Measurements from ENCODE around the gene NPVF. TPM values are rescaled to one million over a fixed set of nuclear protein-coding genes. Genes with fewer than 3 reads are reported as not detected.
A peak's percentile ranks its signal among the peaks of the same experiment; 100 is the strongest.

Gene NPVF
- total RNA-seq, 1 donor from 2014 or later, result not detected

DNA sequence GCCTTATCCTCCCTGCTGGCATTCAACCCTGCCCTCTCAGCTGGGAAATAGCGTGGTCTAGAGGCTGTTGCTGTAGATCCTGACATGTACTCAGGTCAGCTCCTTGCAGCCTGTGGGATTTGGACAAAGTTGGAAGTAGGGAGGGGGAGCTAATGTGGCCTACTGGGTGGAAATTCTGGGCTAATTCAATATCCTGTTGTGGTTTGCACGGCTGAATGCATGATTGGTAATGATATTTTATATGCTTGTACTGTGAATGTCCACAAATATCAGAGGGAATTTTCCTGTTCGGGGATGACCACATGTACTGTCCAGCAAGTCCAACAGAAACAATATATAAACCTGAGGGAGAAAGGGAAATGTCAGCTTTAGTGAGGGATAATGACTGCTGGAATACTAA, 22.1 kb upstream of the NPVF start:
- H3K27me3 ChIP-seq (ENCODE audit: control insufficient read depth, insufficient read depth, low read length), result no peaks in the 10 kb centered on the region
- H3K4me3 ChIP-seq (ENCODE audit: low read depth, low read length), result no peak overlapping the region
- DNase-seq (ENCODE audit: low read depth), result peak; percentile 69
- H3K36me3 ChIP-seq (ENCODE audit: control insufficient read depth, insufficient read depth, low read length), result no peaks in the 10 kb centered on the region
- TF ChIP-seq, protein P1, sequence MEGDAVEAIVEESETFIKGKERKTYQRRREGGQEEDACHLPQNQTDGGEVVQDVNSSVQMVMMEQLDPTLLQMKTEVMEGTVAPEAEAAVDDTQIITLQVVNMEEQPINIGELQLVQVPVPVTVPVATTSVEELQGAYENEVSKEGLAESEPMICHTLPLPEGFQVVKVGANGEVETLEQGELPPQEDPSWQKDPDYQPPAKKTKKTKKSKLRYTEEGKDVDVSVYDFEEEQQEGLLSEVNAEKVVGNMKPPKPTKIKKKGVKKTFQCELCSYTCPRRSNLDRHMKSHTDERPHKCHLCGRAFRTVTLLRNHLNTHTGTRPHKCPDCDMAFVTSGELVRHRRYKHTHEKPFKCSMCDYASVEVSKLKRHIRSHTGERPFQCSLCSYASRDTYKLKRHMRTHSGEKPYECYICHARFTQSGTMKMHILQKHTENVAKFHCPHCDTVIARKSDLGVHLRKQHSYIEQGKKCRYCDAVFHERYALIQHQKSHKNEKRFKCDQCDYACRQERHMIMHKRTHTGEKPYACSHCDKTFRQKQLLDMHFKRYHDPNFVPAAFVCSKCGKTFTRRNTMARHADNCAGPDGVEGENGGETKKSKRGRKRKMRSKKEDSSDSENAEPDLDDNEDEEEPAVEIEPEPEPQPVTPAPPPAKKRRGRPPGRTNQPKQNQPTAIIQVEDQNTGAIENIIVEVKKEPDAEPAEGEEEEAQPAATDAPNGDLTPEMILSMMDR (IDR thresholded peaks at IDR 0.05; ENCODE audit: insufficient read depth, low read length, poor library complexity, severe bottlenecking), result no peak

DNA sequence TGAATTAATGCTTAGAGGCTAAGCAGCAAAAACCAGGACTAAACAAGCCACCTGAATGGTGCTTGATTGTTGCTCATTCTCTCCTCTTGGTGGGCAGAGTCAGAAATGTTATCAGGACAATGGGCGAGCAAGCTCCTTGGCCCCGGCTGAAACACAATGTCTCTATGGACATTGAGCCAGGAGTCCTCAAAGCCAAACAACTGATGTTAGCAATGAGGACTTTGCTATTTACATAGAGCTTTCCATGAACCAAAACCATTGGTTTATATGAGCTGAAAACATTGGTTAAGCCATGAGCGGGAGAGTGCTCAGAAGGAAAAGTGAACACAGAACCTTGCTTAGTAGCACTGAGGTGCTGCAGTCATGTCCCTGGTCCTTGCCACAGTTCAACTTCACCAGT, 21.5 kb upstream of the NPVF start:
- Histone ChIP-seq H3K4me3 (ENCODE audit: low read depth, low read length) (no peak overlapping the region), H3K27me3 (ENCODE audit: control insufficient read depth, insufficient read depth, low read length) (no peaks in the 10 kb centered on the region), H3K36me3 (ENCODE audit: control insufficient read depth, insufficient read depth, low read length) (no peaks in the 10 kb centered on the region)
- DNase-seq (ENCODE audit: low read depth), result no peak
- TF ChIP-seq, protein P1 (IDR thresholded peaks at IDR 0.05; ENCODE audit: insufficient read depth, low read length, poor library complexity, severe bottlenecking), result no peak

DNA sequence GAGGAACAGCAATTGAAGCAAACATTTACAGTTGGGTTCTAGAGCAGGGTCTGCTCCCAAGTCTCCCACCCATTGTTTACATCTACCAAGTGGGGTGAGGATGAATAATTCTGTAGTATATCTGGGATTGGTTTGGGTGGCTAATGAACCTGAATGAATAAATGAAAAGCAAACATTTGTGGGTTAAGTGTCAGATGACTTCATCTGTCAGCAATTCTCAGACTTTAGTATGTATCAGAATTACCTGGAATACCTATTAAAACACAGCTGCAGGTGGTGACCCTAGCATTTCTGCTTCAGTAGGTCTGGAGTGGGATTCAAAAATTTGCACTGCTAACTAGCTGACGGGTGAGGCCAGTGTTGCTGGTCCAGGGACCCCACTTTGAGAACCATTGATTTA, 18.0 kb upstream of the NPVF start:
- DNase-seq (ENCODE audit: low read depth), result peak; percentile 75
- Histone ChIP-seq H3K4me3 (ENCODE audit: low read depth, low read length) (no peak overlapping the region), H3K36me3 (ENCODE audit: control insufficient read depth, insufficient read depth, low read length) (no peaks in the 10 kb centered on the region), H3K27me3 (ENCODE audit: control insufficient read depth, insufficient read depth, low read length) (no peaks in the 10 kb centered on the region)
- TF ChIP-seq, protein P1 (IDR thresholded peaks at IDR 0.05; ENCODE audit: insufficient read depth, low read length, poor library complexity, severe bottlenecking), result no peak

DNA sequence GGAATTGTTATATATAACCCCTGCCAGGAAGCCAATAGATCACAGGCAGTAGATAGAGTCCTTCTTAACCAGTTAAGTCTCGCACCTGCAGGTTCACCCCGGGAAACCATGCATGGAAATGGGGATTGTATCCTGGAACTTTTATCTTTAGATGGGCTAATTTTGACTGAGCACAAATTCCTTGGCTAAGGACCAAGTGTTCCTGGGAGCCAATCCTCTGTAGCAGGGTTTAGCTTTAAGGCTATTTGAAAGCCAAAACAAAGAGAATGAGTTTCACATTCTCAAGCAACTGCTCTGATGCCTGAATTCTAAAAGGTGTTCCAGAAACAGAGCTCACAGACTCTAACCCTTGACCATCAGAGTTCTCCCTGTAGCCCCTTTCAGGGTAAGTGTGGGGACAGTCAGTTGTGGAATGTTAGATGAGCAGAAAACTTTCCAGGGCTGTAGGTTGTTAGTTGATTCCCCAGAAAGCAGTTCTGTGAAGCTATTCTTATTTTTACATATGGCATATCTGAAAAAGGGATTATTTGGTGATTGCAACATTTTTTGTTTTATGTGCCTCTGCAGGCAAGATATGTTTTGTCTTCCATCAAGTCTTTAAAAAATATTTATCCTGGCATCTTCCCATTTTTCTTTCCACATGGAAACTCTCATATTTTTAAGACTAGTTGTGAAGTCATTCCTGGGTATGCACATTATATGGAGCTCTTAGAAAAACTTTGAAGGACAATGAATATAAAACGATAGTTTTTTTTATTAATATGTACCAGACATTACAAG, 16.2 kb upstream of the NPVF start:
- Histone ChIP-seq H3K4me3 (ENCODE audit: low read depth, low read length) (no peak overlapping the region), H3K27me3 (ENCODE audit: control insufficient read depth, insufficient read depth, low read length) (no peaks in the 10 kb centered on the region), H3K36me3 (ENCODE audit: control insufficient read depth, insufficient read depth, low read length) (no peaks in the 10 kb centered on the region)
- DNase-seq (ENCODE audit: low read depth), result no peak
- TF ChIP-seq, protein P1 (IDR thresholded peaks at IDR 0.05; ENCODE audit: insufficient read depth, low read length, poor library complexity, severe bottlenecking), result no peak

DNA sequence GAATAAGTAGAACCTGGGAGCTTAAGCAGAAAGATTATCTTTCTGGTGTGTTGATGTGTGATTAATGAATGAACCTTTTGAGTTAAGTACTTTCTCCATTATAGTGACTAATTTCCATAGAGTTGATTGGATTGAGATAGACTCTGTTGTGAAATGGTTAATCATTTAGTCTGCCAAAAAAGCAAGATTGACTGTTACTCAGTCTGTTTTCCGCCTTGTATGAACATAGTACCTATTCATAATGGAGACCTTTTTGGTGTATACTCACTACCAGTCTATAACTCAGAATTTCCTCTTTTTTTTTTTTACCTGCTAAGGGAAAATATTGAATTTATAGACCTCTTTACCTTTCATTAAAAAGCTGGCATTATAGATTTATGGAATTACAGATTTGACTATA, 14.4 kb upstream of the NPVF start:
- H3K27me3 ChIP-seq (ENCODE audit: control insufficient read depth, insufficient read depth, low read length), result no peaks in the 10 kb centered on the region
- no peak overlapping the region for H3K4me3 ChIP-seq (ENCODE audit: low read depth, low read length)
- TF ChIP-seq, protein P1 (IDR thresholded peaks at IDR 0.05; ENCODE audit: insufficient read depth, low read length, poor library complexity, severe bottlenecking), result no peak
- no peaks in the 10 kb centered on the region for H3K36me3 ChIP-seq (ENCODE audit: control insufficient read depth, insufficient read depth, low read length)
- DNase-seq (ENCODE audit: low read depth), result no peak

DNA sequence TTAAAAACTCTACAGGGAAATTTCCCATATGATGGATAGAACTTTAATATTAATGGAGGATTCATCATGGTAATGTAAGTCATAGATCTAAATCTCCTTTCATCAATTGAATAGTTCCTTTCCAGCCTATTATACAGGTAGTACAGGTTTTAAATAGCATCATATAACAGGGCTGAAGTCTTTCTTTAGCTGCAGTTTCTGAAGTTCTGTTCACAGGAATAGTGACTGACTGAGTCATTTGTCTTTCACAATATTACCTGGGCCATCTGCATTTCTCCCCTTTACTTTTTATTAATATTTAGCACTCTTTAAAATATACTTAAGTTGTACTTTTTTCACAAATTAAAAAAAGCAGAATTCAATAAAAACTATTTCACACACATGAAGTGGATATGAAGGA, 12.6 kb upstream of the NPVF start:
- H3K4me3 ChIP-seq (ENCODE audit: low read depth, low read length), result no peak overlapping the region

More for the DNA sequence above, 12.6 kb upstream of the NPVF start:
- DNase-seq (ENCODE audit: low read depth), result no peak
- TF ChIP-seq, protein P1 (IDR thresholded peaks at IDR 0.05; ENCODE audit: insufficient read depth, low read length, poor library complexity, severe bottlenecking), result no peak
- Histone ChIP-seq H3K36me3 (ENCODE audit: control insufficient read depth, insufficient read depth, low read length) (no peaks in the 10 kb centered on the region), H3K27me3 (ENCODE audit: control insufficient read depth, insufficient read depth, low read length) (no peaks in the 10 kb centered on the region)
